ENCODE measurements around the gene PCDH9.

GRCh38 chr13:66922444-66922843 lies 307.7 kb downstream of the PCDH9 start:
- no peak for TF ChIP-seq CTCF (IDR thresholded peaks at IDR 0.05)
- TF ChIP-seq POLR2AphosphoS5 (IDR thresholded peaks at IDR 0.05): no peak
- no peak for TF ChIP-seq POLR2A (IDR thresholded peaks at IDR 0.05)

Measured in upper lobe of left lung (tissue), 4 donors.